Activated naive CD4-positive, alpha-beta T cell treated with anti-CD3 and anti-CD28 coated beads, Interleukin-2, amount 10 ng/mL, durations not matched to agents 5 hours and 36 hours (primary cell): ENCODE data around the gene DHRS7B. TPM values are rescaled to one million over a fixed set of nuclear protein-coding genes. Genes with fewer than 3 reads are reported as not detected.

Experiments used
- total RNA-seq, 2 experiments: library from RNA; stranded (reverse); gene quantifications; one replicate each; pipeline ENCODE4 v1.2.3, GENCODE V29; 2021

Gene DHRS7B, protein sequence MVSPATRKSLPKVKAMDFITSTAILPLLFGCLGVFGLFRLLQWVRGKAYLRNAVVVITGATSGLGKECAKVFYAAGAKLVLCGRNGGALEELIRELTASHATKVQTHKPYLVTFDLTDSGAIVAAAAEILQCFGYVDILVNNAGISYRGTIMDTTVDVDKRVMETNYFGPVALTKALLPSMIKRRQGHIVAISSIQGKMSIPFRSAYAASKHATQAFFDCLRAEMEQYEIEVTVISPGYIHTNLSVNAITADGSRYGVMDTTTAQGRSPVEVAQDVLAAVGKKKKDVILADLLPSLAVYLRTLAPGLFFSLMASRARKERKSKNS
- 10 to 100 TPM; 11.5 to 13.5 TPM for total RNA-seq

GRCh38 chr17:21126645-21127508 is at the start of gene DHRS7B:
TSS of gene DHRS7B (plus strand) at chr17:21126964. CDS start at chr17:21126972, 8 bp downstream.

DNA sequence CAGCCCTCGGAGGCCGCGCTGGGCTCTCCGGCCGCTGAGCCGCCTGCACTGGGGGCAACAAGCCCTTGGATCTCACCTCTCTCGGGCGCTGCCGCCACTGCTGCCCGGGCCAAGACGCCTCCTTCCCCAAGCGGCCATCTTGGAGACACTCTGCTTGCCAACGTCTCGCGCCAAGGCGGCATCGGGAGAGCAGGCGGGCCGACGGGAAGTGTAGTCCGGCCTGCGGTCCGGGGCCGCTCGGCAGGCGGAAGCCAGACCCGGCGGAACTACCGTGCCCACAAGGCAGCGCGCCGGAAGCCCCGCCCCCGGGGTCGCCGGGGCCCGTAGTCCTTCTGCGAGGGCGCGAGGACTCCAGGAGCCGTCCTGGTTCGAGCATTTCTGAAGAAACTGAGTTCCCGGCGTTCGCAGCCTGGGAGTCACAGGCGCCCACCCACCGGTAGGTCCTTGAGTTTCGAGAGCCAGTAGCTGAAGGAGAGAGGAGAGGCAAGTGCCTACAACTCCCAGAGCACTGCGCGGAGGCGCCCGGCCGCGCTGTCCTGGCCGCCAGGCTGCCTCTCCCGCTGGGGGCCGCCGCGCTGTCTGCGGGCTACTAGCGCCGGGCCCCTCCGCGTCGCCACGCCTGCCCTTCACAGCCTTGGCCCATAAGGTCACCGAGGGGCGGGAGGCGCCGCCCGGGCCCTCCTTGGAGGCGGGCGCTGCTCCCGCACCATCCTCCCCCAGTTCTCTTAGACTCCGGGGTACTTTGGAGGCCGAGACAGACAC is 87.4 kb downstream of the DHRS7B start, which contains the start of gene TMEM11:
Gene TMEM11, minus strand, starts transcription at position 147 of the 762 bp plus-strand sequence. Its CDS starts 9 bp downstream, at position 138.

Other genes starting within 250 kb of the DHRS7B start
- 100 to 1,000 TPM; 151 to 156 TPM for gene USP22, start 84.0 kb upstream of the DHRS7B start, total RNA-seq
- 10 to 100 TPM; 20.3 to 21.2 TPM for gene TMEM11, start 87.2 kb downstream of the DHRS7B start, total RNA-seq
- 1 to 10 TPM; 7.2 to 7.5 TPM for gene NATD1, start 126.4 kb downstream of the DHRS7B start, total RNA-seq
- gene MAP2K3, start 157.7 kb downstream of the DHRS7B start, total RNA-seq, result 10 to 100 TPM; 60.4 to 64.4 TPM
- under 1 TPM in 1 of 2 experiments, not detected in 1; 0.05 TPM for gene KCNJ12, start 249.4 kb downstream of the DHRS7B start, total RNA-seq